Activated gamma-delta T cell treated with Interleukin-2 at 50 U/mL for 16 hours (primary cell): ENCODE results near the gene CERS4.
"Not testable (repeated sequence)": the region's sequence is repeated elsewhere in the genome, so short reads cannot be mapped to it uniquely, and the experiment has no call there.

Source experiments
- DNase-seq: peaks from one replicate; pipeline ENCODE4 v3.0.0-alpha.2; 2020

CERS4 gene, protein sequence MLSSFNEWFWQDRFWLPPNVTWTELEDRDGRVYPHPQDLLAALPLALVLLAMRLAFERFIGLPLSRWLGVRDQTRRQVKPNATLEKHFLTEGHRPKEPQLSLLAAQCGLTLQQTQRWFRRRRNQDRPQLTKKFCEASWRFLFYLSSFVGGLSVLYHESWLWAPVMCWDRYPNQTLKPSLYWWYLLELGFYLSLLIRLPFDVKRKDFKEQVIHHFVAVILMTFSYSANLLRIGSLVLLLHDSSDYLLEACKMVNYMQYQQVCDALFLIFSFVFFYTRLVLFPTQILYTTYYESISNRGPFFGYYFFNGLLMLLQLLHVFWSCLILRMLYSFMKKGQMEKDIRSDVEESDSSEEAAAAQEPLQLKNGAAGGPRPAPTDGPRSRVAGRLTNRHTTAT

DNA sequence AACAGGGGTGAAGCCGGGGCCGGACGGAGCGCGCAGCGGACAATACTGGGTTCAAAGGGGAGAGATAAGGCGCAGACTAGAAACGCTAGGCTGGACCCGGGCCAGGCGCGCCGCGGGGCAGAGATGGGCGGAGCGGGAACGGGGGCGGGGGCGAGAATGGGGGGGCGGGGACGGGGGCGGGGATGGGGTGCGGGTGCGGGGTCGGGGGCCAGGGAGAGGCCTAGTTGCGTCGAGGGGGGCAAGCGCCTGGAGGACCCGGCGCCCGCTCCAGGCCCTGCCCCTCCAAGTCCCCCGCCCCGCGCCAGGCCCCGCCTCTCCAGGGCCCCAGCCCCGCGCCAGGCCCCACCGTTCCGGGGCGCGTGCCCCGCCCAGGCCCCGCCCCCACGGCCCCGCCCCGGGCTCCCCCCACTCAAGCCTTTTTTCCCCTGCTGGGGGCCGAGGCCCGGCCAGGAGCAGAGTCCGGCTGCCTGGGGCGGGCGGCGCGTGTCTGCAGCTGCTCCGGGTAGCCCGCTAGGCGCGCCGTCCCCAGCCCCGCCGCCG is at the start of gene CERS4:
TSS of gene CERS4 (plus strand) at position 449 of the 540 bp plus-strand sequence. CDS start 41,707 bp downstream, outside the sequence.
- DNase-seq: peak; percentile 65

DNA sequence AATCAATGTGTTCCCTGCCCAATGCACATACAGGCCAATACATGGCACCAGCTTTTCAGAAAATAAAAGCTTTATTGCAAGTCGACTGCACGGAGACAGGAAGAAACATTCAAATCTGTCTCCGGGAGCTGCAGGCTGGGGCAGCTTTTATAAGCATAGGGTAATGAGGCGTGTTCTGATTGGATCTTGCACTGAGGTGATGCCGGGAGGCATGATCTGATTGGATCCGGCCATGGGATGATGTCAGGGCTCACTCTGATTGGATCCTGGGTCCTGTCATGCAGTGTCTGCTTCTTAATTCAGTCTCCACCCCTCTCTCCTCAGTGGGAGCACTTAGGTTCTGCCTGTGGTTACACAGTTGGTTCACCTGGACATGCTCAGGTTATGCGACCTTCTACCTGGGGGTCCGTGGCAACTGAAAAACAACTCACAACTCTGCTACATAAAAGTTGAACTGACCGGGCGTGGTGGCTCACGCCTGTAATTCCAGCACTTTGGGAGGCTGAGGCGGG is 48.0 kb upstream of the CERS4 start:
- no peak for DNase-seq

DNA sequence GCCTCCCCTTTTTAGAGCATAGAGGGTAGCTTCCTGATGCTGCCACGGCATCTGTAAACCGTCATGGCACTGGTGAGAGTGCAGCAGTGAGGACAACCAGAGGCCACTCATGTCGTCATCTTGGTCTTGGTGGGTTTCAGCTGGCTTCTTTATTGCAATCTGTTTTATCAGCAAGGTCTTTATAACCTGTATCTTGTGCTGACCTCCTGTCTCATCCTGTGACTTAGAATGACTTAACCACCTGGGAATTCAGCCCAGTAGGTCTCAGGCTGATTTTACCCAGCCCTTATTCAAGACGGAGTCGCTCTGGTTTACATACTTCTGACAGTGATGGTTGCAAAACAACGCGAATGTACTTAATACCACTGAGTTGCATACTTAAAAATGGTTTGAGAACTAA is 45.4 kb upstream of the CERS4 start:
- no peak for DNase-seq

DNA sequence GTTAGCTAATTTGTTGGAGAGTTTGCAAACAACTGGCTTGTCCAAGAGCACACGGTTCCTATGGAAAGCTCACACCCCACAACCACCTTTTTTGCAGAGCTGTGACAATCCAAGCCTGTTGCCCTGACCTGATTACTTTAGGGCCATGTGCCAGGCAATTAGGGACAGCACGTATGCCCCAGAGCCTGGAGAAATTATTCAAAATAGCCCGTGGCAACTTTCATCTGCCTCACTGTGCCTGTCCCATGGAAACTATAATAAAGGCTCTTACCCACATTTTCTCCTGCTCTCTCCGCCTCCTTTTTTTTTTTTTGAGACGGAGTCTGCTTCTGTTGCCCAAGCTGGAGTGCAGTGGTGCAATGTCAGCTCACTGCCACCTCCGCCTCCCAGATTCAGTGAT is 41.2 kb upstream of the CERS4 start:
- DNase-seq: no peak

DNA sequence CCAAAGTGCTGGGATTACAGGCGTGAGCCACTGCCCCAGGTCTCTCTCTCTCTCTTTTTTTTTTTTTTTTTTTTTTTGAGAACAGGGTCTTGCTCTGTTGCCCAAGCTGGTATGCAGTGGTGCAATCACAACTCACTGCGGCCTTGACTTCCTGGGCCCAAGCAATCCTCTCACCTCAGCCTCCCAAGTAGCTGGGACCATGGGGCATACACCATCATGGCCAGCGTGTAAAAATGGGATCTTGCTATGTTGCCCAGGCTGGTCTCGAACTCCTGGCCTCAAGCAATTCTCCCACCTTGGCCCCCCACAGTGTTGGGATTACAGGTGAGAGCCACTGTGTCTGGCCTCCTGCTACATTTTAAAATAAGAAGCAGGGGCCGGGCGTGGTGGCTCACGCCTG is 40.6 kb upstream of the CERS4 start:
- DNase-seq: no peak

DNA sequence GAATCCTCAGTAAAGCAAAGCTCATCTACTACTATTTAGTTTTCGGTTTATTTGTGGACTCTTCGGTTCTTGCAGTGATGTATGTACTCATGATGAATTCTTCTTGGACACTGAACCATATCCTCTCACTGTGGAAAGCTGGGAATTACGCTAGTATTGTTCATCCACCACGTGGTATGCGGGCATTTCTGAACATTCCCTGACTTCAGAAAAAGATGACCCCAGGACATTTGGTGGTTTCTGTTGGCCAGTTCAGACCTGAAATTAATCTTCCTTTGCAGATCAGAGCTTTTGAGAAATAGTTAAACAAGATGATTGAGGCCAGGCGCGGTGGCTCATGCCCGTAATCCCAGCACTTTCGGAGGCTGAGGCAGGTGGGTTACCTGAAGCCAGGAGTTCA is 34.5 kb upstream of the CERS4 start:
- no peak for DNase-seq

DNA sequence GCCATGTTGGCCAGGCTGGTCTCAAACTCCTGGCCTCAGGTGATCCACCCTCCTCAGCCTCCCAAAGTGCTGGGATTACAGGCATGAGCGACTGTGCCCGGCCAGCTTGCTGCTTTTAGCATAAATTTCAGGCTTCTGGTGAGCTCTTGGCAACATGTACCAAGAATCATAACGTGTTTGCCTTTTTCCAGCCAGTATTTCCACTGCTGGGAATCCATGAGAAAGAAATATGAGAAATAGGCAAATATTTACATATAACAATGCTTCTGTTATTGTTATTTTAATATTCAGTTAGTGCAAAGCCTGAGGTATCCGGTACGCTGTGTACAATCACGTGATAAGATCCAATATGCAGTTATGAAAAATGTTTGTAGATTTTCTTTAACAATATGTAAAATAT is 29.2 kb upstream of the CERS4 start:
- no peak for DNase-seq

DNA sequence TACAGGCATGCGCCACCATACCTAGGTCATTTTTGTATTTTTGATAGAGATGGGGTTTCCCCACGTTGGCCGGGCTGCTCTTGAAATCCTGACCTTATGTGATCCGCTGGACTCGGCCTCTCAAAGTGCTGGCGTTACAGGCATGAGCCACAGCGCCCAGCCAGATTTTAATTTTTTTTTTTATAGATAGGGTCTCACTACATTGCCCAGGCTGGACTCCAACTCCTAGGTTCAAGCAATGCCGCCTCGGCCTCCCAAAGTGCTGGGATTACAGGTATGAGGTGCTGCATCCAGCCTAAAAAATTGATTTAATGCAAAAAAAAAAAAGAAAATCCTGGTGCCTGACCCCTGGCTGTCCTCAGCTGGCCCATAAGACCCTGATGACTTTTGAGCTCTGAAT is 24.9 kb upstream of the CERS4 start:
- no peak for DNase-seq

DNA sequence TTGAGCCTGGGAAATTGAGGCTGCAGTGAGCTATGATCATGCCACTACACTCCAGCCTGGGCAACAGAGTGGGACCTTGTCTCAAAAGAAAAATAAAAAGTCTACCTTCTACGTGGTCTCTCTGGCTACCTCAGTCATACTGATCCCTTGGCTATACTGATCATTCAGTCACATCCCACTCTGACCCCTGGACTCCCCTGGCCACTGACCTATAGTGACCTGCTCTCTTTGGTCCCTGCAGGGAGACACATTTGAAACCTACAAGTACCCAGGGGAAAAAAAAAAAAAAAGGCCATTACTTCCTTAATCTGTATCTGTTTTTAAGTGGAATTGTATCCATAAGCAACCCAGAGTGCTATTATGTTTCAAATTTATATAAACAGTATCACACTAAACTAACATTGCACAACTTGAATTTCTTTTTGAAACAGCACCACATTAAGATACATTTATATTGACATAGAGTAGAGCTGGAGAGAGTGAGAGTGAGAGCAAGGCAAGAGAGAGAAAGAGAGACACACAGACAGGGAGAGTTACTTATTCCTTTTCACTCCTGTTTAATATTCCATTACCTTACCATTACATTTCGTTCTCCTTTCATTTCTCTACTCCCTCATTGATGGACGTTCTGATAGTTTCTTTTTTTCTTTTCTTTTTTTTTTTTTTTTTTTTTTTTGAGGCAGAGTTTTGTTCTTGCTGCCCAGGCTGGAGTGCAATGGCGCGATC is 23.7 kb upstream of the CERS4 start:
- no peak for DNase-seq

DNA sequence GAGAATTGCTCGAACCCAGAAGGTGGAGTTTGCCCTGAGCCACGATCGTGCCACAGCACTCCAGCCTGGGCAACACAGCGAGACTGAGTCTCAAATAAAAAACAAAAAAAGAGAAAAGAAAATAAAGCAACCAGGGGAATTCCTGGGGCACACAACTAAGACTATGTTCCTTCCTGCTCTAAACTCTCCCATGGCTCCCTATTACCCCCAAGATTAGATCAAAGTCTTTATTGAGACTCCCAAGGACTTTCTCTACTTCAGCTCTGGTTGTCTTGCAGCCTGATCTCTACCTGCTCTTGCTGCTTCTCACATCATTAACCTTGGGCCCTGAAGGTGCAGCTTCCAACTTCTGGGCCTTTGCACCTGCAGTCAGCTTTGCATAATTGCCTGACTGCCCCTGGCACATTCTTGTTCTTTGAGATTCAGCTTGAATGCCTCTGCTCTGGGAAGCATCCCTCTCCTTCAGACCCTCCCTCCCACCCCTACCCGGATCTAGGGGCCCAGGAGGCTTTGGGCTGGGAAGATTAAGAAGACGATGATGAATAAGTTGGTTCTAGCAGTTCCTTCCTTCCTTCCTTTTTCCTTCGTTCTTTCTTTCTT is 16.8 kb upstream of the CERS4 start:
- no peak for DNase-seq

DNA sequence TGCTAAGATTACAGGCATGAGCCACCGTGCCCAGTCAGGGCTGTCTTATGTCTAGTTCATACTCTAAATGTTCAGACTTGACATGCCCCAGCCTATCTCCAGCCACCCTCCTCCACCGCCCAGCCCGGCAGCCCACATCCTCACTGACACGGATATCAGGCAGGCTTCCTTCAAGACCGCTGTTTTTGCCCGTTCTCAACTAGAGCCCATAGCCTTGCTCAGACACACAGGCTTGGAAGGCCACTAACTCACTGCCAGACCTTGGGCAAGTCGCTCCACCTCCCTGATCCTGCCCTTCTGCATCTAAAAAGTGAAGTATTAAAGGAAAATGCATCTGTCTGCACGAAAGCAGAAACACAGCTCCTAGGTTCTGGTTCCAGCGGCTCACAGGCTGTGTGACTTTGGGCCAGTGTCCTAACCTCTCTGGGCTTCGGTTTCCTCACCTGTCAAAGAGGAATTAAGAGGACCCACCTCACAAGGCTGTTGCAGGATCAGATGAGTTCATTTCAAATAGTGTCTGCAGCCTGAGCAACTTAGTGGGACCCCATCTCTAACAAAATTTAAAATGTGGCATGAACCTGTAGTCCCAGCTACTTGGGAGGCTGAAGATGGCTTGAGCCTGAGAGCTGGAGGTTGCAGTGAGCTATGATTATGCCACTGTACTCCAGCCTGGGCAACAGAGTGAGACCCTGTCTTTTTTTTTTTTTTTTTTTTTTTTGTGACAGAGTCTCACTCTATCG is 14.5 kb upstream of the CERS4 start:
- DNase-seq: peak; percentile 59

DNA sequence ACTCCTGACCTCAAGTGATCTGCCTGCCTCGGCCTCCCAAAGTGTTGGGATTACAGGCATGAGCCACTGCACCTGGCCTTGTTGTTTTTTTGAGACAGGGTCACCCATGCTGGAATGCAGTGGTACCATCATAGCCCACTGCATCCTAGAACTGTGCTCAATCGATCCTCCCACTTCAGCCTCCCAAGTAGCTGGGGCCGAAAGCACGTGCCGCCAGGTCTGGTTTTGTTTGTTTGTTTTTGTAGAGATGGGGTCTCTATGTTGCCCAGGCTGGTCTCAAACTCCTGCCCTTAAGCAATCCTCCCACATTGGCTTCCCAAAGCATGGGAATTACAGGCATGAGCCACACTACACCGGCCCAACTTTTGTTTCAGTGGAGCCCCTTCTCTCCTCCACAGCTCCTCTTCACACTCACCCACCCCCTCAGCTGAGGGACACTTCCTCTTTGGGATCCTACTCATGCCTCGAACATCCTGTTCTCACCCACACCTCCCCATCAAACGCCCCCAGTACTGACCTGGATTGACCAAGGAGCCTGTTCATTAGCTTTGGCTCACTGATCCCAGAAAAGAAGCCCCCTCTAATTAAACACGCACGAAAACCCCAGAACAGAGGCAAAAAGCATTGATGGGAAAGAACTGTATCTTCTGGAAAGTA is 12.8 kb upstream of the CERS4 start:
- no peak for DNase-seq

DNA sequence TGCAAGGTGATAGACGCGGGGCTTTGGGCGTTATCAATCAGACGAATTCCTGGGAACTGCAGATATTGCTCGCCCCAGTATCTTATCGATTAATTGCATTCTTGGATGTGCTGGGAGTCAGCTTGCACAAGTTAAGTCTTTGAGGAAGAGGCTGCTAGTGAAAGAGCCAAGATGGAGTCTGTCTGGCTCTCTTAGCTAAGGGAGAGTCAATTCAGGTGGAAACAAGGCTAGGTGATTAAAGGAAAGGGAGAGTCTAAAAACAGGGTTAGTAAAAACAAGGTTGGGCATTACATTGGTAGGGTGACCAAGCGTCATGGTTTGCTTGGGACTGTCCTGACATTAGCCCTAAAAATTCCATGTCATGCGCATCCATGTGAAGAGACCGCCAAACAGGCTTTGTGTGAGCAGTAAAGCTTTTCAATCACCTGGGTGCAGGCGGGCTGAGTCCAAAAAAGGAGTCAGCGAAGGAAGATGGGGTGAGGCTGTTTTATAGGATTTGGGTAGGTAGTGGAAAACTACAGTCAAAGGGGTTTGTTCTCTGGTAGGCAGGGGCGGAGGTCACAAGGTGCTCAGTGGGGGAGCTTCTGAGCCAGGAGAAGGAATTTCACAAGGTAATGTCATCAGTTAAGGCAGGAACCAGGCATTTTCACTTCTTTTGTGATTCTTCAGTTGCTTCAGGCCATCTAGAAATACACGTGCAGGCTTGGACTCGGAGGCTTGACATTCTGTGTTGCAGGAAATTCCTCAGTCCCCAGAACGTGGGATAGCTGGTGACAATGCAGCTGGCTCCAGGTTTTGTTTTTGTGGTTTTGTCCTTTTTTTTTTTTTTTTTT is 5.7 kb upstream of the CERS4 start:
- not testable (repeated sequence) for DNase-seq

DNA sequence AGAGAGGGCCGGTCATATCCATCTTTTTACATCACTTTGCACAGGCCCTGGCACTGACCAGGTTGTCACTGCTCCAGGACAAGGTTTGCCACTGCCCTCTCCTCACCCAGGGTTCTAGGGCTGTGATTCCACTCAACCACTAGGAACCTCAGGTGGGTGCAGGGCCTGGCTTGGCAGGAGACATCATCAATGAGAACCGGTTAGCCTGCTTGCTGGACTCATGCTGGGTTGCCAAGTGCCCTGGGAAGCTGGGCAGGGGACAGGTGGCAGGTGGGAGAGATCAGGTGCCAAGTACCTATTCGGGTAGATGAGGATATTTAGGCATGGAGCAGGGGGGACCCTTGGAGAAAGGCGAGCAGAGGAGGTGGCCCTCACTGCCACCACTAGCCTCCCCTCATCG is 4.2 kb upstream of the CERS4 start:
- no peak for DNase-seq

DNA sequence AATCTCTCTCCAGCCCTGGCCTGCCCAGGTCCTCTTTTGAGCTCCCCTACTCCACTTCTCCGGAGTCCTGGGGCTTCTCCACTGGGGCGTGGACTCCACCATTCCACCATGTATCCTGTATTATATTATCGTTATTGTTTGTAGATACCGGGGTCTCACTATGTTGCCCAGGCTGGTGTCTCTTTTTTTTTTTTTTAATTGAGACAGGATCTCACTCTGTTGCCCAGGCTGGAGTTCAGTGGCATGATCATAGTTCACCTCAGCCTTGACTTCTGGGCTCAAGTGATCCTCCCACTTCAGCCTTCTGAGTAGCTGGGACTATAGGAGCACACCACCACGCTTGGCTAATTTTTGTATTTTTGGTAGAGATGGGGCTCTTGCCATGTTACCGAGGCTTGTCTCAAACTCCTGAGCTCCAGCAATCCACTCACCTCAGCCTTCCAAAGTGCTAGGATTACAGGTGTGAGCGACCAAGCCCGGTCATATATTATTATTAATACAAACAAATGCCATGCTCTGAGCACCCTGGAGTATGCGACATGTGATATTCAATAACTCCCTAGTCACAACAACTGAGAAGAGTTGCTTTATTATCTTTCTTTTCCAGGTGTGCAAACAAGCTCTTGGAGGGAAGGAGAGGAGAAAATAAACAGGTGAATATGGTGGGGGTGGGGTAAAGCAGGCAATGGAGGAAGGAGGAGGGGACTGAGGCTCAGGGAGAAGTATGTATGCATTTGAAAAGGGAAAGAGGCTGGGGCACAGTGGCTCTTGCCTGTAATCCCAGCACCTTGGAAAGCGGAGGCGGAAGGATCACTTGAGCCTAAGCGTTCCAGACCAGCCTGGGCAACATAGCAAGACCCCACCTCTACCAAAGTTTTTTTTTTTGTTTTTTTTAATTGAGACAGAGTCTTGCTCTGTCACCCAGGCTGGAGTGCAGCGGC is 2.8 kb upstream of the CERS4 start:
- no peak for DNase-seq

DNA sequence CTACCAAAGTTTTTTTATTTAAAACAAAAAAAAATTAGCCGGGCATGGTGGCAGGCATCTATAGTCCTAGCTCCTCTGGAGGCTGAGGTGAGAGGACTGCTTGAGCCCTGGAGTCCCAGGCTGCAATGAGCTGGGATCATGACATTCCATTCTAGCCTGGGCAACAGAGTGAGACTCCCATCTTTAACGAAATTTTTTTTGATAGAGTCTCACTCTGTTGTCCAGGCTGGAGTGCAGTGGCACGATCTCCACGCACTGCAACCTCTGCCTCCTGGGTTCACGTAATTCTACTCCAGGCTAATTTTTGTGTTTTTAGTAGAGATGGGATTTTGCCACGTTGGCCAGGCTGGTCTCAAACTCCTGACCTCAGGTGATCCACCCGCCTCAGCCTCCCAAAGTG is 1.8 kb upstream of the CERS4 start:
- not testable (repeated sequence) for DNase-seq

DNA sequence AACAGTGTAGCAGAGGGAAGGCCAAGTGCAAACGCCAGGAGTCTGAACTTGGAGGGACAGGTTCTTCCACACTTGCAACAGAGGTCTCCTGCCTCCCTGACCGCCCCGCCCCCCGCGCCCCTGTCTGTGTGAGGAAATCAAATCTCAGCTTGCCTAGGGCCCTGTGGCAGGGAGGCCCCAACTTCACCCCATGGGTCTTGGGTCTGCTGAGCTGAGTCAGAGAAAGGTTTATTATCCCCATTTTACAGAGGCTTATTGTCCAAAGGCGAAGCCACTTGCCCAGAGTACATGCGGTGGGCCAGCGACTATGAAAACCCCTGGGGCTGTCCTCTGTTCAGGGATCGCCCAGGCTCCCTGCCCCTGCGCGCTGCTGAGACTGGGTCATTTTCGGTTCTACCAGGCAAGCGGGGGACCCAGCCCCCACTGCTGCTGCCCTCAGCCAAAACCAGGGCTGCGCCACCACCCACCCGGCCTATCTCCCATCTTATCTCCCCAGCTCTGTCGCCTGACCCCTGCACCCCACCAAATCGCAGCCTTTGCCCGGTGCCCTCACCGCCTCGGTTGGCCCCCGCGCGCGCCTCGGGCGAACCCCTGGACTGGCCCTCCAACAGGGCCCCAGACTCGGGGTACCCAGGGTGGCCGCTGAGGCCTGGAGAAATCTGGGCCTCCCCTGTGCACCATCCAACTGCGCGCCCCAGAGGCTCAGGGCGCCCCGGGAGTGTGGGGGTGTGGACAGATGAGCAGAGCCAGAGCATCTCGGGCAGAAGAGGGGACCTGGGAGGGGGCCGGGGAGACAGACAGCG is 850 bp upstream of the CERS4 start:
- DNase-seq: no peak

DNA sequence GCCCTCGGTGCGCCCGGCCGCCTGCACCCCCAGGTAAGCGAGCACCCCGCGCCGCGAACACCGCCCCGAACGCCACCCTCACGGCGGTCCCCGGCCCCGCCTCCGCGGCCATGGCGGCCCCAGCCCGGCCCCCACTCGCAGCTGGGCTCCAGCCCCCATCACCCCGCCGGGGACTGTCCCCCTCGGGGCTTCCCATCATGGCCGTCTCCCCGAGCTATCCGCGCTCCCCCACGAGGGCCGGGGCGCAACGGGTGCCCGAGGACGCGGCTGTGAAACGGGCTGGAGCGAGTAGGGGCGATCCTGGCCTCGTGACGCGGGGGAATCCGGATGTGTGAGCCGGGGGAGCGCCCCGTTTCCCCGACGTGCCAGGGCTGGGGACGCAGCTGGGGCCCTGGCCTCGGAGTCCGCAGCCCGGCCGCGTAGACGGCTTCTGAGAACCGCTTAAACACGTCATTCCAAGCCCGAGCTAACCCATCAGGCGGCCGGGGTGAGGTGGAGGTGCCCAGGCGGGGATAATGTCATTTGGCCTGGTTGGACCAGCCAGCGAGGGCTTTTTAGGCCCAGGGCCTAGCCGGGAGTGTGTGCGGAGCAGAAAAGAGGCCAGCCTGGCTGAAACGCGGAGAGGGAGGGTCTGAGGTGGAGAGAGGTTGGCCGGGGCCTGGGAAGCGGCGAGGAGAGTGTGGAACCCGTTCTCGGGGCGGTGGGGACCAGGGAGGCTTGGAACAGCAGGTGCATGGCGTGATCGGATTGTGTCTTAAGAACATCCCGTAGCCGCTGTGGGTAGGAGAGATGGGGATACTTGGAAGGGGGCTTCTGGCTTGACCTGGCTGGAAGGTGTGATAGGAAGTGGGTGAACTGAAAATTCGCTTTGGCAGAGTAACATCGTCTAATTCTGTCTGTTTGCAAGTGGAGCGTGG is 550 bp downstream of the CERS4 start:
- peak; percentile 75 for DNase-seq
